Endothelial cell (in vitro differentiated cells): ENCODE results near the gene C8A. TPM values are rescaled to one million over a fixed set of nuclear protein-coding genes. Genes with fewer than 3 reads are reported as not detected.

Source experiments
- DNase-seq: peaks from one replicate; pipeline ENCODE4 v3.0.0; 2021; ENCODE audit warnings: low spot score
- H3K27ac Mint-ChIP-seq: one replicate; pipeline ENCODE4 v1.8.0; 2021; ENCODE audit warnings: mixed read lengths, inconsistent platforms; ENCODE audit not compliant: unreplicated experiment
- H3K27me3 Mint-ChIP-seq: one replicate; pipeline ENCODE4 v1.8.0; 2021; ENCODE audit warnings: mild to moderate bottlenecking, moderate library complexity, mixed read lengths, inconsistent platforms; ENCODE audit not compliant: unreplicated experiment
- H3K36me3 Mint-ChIP-seq: one replicate; pipeline ENCODE4 v1.8.0; 2021; ENCODE audit warnings: mild to moderate bottlenecking, low read depth, mixed read lengths, inconsistent platforms; ENCODE audit not compliant: unreplicated experiment
- H3K4me1 Mint-ChIP-seq: one replicate; pipeline ENCODE4 v1.8.0; 2021; ENCODE audit warnings: mild to moderate bottlenecking, mixed read lengths, inconsistent platforms; ENCODE audit not compliant: unreplicated experiment
- H3K4me3 Mint-ChIP-seq: one replicate; pipeline ENCODE4 v1.8.0; 2021; ENCODE audit warnings: mild to moderate bottlenecking, mixed read lengths, inconsistent platforms; ENCODE audit not compliant: unreplicated experiment
- H3K9me3 Mint-ChIP-seq: one replicate; pipeline ENCODE4 v1.8.0; 2021; ENCODE audit warnings: mixed read lengths, inconsistent platforms; ENCODE audit not compliant: unreplicated experiment
- total RNA-seq: library from RNA; stranded (reverse); fragmentation: NEBNext Ultra II Directional; extraction: Animal tissue kit (Norgen Biotek cat#: 25700); gene quantifications from one replicate; pipeline ENCODE4 v1.2.1, GENCODE V29; 2021; ENCODE audit not compliant: unreplicated experiment
- TF ChIP-seq, protein P1 (sequence below): fragments of 200-600 bp; sonication (generic); IDR thresholded peaks from one replicate; pipeline ENCODE4 v1.5.0; 2021; ENCODE audit warnings: antibody characterized with exemption; ENCODE audit not compliant: unreplicated experiment

Gene C8A
- total RNA-seq, 1 donor from 2014 or later: not detected

DNA sequence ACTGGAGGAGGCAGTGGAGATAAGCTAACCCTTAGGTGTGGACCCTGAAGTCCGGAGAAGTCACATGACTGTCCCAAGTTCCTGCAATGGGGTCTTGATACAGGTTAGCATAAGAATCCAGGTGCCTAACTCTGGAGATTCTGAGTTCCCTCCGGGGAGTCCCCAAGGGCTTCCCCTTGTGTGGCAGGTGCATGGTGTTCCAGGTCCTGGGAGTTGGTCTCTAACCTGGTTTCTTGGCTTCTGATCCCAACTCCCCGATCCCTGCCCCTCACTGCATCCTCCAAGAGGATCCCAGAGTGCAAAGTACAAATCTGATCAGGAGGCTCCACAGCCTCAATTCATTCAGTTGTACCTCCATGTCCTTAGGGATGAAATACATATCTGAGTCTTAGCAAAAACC, 9.3 kb upstream of the C8A start:
- Mint-ChIP-seq H3K27me3 (peaks cover 2% of the 10 kb centered on the region), H3K27ac (no peak overlapping the region)
- TF ChIP-seq, protein P1, sequence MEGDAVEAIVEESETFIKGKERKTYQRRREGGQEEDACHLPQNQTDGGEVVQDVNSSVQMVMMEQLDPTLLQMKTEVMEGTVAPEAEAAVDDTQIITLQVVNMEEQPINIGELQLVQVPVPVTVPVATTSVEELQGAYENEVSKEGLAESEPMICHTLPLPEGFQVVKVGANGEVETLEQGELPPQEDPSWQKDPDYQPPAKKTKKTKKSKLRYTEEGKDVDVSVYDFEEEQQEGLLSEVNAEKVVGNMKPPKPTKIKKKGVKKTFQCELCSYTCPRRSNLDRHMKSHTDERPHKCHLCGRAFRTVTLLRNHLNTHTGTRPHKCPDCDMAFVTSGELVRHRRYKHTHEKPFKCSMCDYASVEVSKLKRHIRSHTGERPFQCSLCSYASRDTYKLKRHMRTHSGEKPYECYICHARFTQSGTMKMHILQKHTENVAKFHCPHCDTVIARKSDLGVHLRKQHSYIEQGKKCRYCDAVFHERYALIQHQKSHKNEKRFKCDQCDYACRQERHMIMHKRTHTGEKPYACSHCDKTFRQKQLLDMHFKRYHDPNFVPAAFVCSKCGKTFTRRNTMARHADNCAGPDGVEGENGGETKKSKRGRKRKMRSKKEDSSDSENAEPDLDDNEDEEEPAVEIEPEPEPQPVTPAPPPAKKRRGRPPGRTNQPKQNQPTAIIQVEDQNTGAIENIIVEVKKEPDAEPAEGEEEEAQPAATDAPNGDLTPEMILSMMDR: no peak

DNA sequence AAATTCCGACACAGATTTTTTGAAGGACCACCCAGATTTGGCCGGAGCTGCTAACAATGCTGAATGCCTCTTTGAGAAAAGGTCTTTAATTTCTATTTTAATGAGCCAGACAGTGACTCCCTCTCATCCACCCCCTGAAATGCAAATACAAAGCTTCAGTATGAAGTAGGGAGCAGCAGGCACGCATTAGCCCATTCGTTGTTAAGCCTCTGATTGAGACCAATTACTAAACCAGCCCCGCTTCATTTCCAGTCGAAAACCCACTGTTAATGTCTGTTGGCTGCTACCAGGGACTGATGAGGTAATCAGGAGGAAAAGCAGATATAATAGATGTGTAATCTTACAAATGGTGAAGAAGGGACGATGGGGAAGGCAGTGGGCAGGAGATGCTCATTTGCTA, 4.8 kb upstream of the C8A start:
- H3K36me3 Mint-ChIP-seq: no peaks in the 10 kb centered on the region
- no peaks in the 10 kb centered on the region for H3K9me3 Mint-ChIP-seq
- H3K27ac Mint-ChIP-seq: no peak overlapping the region
- no peak for DNase-seq
- no peak overlapping the region for H3K4me3 Mint-ChIP-seq
- TF ChIP-seq, protein P1: no peak
- H3K27me3 Mint-ChIP-seq: peaks cover 2% of the 10 kb centered on the region
- H3K4me1 Mint-ChIP-seq: no peaks in the 10 kb centered on the region

More for the DNA sequence above, 9.3 kb upstream of the C8A start:
- DNase-seq: no peak
- no peak overlapping the region for H3K4me3 Mint-ChIP-seq
- H3K9me3 Mint-ChIP-seq: no peaks in the 10 kb centered on the region
- H3K36me3 Mint-ChIP-seq: no peaks in the 10 kb centered on the region
- H3K4me1 Mint-ChIP-seq: no peaks in the 10 kb centered on the region

DNA sequence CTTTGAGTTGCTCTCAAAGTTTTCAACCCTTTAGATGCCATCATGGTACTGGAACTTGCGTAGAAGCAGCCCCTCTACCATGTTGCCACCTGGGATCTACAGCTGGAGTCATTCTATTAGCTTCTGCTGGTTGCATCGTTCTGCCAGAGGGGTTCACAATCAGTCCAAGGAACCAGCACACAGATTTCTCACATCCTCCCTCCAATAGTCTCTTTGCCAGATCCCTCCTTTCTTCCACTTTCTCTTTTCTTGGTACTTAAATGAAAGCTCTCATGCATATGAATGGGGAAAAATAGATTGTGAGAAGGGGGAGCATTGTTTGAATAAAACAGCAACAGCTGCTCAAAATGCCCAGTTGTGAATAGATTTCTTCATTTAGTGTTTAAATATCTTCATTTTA, 4.2 kb upstream of the C8A start:
- no peaks in the 10 kb centered on the region for H3K4me1 Mint-ChIP-seq

DNA sequence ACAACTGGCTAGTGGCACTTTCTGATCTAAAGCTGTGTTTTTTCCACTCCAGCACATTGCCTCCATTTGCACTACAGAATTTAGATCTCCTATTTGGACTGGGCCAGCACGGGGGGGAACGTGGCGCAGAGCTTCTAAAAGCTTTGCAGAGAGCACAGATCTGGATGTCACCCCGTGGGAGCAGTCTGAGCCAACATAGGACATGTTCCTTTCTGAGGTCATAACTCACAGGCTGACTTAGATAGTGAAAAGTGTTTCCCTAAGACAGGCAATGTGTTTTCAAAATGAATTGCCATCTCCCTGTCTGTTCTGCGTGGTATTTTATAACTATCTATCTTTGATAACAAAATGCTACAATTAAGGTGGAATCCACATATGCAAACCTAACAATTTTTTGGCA, 3.7 kb upstream of the C8A start:
- Mint-ChIP-seq H3K36me3 (no peaks in the 10 kb centered on the region), H3K27me3 (peaks cover 2% of the 10 kb centered on the region), H3K9me3 (no peaks in the 10 kb centered on the region), H3K4me3 (no peak overlapping the region), H3K4me1 (no peaks in the 10 kb centered on the region), H3K27ac (no peak overlapping the region)
- no peak for DNase-seq
- TF ChIP-seq, protein P1: no peak

More for the DNA sequence above, 4.2 kb upstream of the C8A start:
- H3K9me3 Mint-ChIP-seq: no peaks in the 10 kb centered on the region
- DNase-seq: no peak
- TF ChIP-seq, protein P1: no peak
- H3K27ac Mint-ChIP-seq: no peak overlapping the region
- H3K4me3 Mint-ChIP-seq: no peak overlapping the region
- H3K27me3 Mint-ChIP-seq: peaks cover 2% of the 10 kb centered on the region
- no peaks in the 10 kb centered on the region for H3K36me3 Mint-ChIP-seq

DNA sequence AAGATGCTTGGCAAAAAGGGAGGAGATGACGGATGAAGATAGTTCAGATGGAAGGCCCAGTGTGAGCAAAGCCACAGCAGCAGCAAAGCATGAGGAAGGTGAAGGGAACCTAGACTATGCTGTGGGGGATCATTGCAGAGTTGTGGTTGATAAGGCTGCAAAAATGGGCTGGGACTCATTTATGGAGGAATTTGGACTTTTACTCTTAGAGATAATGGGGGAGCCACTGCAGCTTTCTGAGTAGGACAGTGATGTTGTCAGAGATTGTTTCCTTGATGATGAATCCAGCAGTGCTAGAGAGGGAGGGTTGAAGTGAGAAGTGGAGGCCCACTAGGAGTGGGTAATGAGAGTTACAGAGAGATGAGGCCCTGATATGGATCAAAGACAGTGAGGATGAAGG, 2.1 kb upstream of the C8A start:
- H3K9me3 Mint-ChIP-seq: no peaks in the 10 kb centered on the region
- H3K27me3 Mint-ChIP-seq: peaks cover 2% of the 10 kb centered on the region
- H3K36me3 Mint-ChIP-seq: no peaks in the 10 kb centered on the region
- no peak for DNase-seq
- no peaks in the 10 kb centered on the region for H3K4me1 Mint-ChIP-seq
- no peak overlapping the region for H3K27ac Mint-ChIP-seq
- H3K4me3 Mint-ChIP-seq: no peak overlapping the region
- TF ChIP-seq, protein P1: no peak
